ENCODE measurements around the gene MYH10. TPM values are rescaled to one million over a fixed set of nuclear protein-coding genes. Genes with fewer than 3 reads are reported as not detected.
A peak's percentile ranks its signal among the peaks of the same experiment; 100 is the strongest.

MYH10 gene
- total RNA-seq, 1 experiment from 2014 or later, result 251 TPM

DNA sequence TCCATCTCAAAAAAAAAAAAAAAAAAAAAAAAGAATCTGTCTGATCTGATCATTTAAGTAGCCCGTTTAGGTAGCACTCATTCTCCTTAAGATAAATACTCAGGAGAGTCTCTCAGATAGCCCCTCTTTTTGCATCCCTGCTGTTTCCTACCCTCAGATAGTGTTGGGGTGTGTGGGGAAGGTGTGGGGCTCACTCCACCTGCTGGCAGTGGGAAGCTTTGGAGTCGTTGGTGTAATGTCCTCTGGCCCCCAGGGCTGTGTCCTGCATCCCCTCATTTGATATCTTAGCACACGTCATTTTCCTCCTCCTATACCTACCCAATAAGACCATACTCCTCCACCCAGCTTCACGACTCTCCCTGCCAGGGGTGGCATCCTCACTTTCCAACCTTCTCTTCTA lies 20.5 kb upstream of the MYH10 start:
- Histone ChIP-seq H2AFZ (ENCODE audit: low read length) (no peak overlapping the region), H3K4ac (ENCODE audit: low read depth, low read length) (no peak overlapping the region), H4K20me1 (ENCODE audit: control insufficient read depth, insufficient read depth, insufficient read length) (no peaks in the 10 kb centered on the region), H3K4me1 (ENCODE audit: insufficient read depth, low read length) (no peaks in the 10 kb centered on the region), H3K23me2 (ENCODE audit: insufficient read length, low read depth, low read length, poor library complexity, severe bottlenecking) (no peaks in the 10 kb centered on the region), H3K27me3 (ENCODE audit: insufficient read depth, low read length) (no peaks in the 10 kb centered on the region), H3T11ph (ENCODE audit: low read length) (no peak overlapping the region), H3K56ac (ENCODE audit: insufficient read length, low read depth, low read length) (no peak overlapping the region), H3K9ac (ENCODE audit: extremely low read depth, insufficient read length, low read length) (no peak overlapping the region), H3K23ac (ENCODE audit: insufficient read length, low read depth, low read length) (no peak overlapping the region), H2AK5ac (ENCODE audit: insufficient read length, low read length) (no peak overlapping the region), H3K4me2 (ENCODE audit: insufficient read depth, insufficient read length, low read length) (no peak overlapping the region), H3K79me2 (ENCODE audit: insufficient read depth, low read length) (no peaks in the 10 kb centered on the region), H3K14ac (ENCODE audit: insufficient read depth, low read length) (no peak overlapping the region), H4K5ac (ENCODE audit: insufficient read length, low read depth, low read length) (no peak overlapping the region), H2BK12ac (ENCODE audit: insufficient read length, low read depth, low read length) (no peak overlapping the region), H2BK20ac (ENCODE audit: low read depth, low read length, poor library complexity, severe bottlenecking) (no peak overlapping the region), H2BK5ac (ENCODE audit: insufficient read length, low read length) (no peak overlapping the region), H3K27ac (ENCODE audit: insufficient read length, low read depth, low read length) (no peak overlapping the region), H2BK15ac (ENCODE audit: low read depth, low read length) (no peak overlapping the region), H3K9me3 (ENCODE audit: control insufficient read depth, low read depth, low read length) (no peaks in the 10 kb centered on the region), H4K91ac (ENCODE audit: insufficient read length, low read depth, low read length) (no peak overlapping the region), H3K79me1 (ENCODE audit: insufficient read depth, low read depth, low read length, poor library complexity, severe bottlenecking) (no peaks in the 10 kb centered on the region), H4K8ac (replicated peaks; ENCODE audit: insufficient read length, low read depth, low read length) (no peak overlapping the region), H2BK120ac (ENCODE audit: low read depth, low read length, poor library complexity, severe bottlenecking) (no peak overlapping the region), H3K18ac (ENCODE audit: insufficient read length, low read depth, low read length) (no peak overlapping the region)
- TF ChIP-seq, protein P1, sequence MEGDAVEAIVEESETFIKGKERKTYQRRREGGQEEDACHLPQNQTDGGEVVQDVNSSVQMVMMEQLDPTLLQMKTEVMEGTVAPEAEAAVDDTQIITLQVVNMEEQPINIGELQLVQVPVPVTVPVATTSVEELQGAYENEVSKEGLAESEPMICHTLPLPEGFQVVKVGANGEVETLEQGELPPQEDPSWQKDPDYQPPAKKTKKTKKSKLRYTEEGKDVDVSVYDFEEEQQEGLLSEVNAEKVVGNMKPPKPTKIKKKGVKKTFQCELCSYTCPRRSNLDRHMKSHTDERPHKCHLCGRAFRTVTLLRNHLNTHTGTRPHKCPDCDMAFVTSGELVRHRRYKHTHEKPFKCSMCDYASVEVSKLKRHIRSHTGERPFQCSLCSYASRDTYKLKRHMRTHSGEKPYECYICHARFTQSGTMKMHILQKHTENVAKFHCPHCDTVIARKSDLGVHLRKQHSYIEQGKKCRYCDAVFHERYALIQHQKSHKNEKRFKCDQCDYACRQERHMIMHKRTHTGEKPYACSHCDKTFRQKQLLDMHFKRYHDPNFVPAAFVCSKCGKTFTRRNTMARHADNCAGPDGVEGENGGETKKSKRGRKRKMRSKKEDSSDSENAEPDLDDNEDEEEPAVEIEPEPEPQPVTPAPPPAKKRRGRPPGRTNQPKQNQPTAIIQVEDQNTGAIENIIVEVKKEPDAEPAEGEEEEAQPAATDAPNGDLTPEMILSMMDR (conservative IDR thresholded peaks at IDR 0.05), result peak; percentile 27; the same call in 2 of the 3 replicates
- Mint-ChIP-seq H3K4me1 (no peaks in the 10 kb centered on the region), H3K27me3 (ENCODE audit: low read depth) (peaks cover 2% of the 10 kb centered on the region; the same call in 1 of the 2 replicates), H3K9me3 (no peaks in the 10 kb centered on the region; a peak in 1 of 5 replicates), H3K27ac (peak overlapping the region in 1 of 3 experiments; percentile 9; a peak in 2 of 7 replicates), H3K4me3 (no peak overlapping the region), H3K36me3 (ENCODE audit: insufficient read depth in 1 of 3, low read depth in 3 of 3) (no peaks in the 10 kb centered on the region)
- DNase-seq, result no peak
- no CpG with 5 or more reads among the region's 4 CpGs for WGBS (ENCODE audit: extremely low coverage, insufficient read length, low lambda C conversion rate)
